Hindlimb muscle (tissue), 1 donor: ENCODE data around the gene SENP1. TPM values are rescaled to one million over a fixed set of nuclear protein-coding genes. Genes with fewer than 3 reads are reported as not detected.

Source experiments
- DNase-seq: peaks from one replicate; pipeline ENCODE4 v3.0.0-alpha.2; 2013
- polyA plus RNA-seq: library from polyadenylated mRNA; unstranded; fragments of 120-200 nt; gene quantifications from one replicate; pipeline ENCODE4 v1.2.1, GENCODE V29; 2013; ENCODE audit not compliant: insufficient read length

Gene SENP1
- polyA plus RNA-seq, 1 donor: 14.4 TPM

DNA sequence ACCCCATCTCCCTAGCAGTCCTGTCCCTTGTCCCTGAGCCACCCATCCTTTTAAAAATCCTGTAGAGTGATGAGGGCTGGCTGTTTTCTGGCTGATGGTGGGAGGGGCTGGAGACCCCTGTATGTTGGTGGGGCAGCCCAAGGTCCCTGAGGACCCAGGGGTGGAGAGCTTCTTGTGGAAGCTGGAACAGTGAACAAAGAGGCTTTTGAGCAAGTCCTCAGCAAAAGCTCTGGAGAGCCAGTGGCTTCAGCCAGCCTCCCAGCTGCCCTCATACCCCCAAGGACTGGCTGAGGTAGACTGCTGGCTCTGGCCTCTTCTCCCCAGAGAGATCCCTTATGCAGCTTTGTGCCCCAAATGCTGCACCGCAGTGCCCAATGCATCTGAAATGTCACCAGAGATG, 72.4 kb downstream of the SENP1 start:
- no peak for DNase-seq

DNA sequence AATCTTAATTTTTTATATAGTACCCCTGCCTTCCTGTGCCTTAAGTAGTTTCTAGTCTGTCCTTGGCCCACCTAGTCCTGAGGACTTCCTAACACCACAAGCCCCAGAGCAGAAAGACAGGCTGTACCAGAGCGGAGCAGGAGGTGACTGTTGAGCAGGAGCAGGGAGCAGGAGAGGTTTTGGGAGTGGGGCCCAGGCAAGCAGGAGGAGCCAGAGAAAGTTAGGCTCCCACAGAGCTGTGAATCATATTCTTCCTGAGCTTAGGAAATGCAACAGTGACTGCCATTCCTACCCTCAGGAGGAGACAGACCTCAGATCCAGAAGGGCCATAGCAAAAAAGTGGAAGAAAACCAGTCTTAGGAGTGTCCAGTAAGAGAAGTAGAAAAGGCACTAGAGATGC, 73.3 kb downstream of the SENP1 start:
- DNase-seq: no peak

DNA sequence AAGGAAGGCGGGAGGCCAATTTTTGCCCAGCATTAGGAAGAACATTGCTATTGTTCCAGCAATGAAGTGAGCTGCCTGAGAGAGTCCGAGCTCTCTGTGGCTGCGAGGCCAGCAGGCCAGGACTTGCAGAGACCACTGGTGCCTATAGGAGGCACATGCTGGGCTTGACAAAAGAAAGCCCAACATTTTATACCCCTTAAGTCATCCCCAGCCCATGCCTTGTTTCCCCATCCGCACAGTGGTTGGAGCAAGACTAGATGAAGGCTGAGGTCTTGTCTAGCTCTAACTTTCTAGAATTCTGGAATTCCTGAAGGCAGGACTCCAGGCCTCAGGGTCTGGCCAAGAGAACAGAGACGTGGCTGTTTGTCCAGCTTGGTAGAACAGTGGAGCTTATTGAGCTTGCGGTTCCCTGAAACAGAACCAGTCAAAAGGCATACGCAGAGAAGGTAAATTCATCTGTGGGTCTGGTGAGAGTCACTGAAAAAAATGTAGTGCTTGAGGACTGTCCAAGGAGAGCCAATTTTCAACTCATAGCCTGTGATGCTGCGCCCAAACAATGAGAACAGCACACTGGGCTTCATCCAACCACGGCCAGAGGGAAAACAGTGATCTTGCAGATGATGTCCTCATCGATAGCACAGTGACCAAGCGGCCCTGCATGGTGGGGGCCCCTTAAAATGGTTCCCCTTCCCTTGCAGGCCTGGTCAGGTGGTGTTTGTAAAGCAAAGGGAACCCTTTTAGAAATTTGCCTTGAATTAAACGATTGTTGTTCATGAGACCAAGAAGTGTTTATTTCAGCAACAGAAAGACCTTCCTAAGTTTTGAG, 74.5 kb downstream of the SENP1 start:
- DNase-seq: no peak

DNA sequence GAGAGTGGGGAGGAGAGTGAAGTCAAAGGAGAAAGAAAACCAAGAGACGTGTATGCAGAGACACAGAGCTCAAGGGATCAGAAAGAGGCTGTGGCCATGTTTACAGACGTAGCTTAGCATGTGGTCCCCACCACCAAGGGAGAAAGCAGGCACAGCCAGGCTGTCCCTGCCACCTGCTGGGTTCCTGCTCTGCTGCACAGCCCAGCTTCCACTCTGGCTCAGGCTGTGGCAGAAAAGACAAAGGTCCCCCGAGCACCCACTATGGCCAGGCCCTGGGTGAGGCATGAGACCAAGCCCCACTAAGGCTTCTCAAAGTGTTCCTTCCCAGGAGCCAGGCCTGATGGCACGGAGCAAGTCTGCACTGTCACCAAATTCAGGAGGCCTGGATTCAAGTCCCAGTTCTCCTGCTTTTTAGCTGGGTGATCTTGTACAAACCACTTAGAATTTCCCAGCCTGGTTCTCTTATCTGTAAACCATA, 75.7 kb downstream of the SENP1 start:
- DNase-seq: no peak

DNA sequence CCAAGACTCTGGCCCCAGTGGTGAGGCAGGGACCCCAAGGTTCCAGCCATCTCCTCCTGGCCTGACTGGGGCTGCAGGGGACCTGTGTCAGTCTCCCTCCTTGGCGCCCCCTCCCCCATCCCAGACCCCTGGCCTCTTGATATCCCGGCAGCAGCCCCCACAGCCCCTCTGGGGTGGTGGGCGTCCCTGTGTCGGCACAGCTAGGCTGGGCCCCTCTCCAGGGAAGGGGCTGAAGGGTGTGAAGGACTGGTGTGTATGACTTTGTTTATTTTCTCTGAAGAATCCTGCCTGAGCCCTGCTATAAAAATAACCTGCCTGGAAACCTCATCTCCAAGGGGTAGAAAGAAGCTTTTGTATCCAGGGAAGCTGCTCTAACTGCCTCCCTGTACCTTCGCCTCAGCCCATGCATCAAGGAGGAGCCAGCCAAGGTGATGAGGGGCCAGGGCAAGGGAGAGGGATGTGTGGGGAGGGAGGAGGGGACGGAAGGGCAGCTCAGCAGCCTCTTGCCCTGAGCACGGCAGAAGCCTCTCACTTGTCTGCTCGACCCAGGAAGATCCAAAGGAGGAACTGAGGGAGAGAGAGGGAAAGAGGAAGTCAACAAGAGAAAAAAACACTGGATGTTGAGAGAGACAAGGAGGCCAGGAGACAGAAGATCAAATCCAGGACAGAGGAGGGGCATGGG, 76.2 kb downstream of the SENP1 start:
- no peak for DNase-seq

DNA sequence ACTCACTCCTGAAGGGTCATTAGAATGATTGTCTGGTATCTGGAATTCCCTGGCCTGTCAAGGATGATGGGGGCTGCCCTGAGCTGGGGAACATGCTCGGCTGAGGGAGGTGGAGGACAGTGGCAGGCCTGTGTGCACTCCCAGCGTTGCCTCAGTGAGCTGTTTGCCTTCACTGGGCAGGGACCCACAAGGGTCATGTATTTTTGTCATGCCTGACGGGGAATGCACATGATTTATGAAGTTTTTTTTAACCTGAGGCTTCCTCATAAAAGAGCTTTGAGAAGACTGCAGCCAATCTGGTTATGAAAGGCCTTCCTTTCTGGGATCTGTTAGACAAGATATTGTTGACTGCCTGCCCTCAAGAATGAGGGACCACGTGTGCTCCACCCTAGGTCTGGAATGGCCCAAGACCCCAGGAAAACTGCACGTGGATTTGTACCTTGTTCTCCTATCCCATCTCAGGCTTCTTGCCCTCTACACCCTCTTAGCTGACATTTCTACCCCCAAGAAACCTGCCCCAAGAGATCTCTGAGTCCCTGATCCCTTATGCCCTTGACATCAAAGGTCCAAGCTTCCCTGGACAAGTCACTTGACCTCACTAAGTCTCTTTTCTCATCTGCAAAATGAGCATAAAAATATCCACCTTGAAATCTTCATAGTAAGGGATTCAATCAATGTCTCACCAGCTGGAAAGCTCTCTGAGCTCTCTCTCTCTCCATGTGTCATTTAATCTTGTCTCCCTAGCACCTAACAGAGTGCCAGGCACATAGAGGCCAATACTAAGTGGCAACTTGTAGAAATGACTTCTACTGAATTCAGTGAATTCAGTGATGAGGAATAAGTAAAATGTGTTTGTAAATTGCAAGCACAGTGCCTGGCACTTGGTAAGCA, 77.1 kb downstream of the SENP1 start:
- DNase-seq: no peak

DNA sequence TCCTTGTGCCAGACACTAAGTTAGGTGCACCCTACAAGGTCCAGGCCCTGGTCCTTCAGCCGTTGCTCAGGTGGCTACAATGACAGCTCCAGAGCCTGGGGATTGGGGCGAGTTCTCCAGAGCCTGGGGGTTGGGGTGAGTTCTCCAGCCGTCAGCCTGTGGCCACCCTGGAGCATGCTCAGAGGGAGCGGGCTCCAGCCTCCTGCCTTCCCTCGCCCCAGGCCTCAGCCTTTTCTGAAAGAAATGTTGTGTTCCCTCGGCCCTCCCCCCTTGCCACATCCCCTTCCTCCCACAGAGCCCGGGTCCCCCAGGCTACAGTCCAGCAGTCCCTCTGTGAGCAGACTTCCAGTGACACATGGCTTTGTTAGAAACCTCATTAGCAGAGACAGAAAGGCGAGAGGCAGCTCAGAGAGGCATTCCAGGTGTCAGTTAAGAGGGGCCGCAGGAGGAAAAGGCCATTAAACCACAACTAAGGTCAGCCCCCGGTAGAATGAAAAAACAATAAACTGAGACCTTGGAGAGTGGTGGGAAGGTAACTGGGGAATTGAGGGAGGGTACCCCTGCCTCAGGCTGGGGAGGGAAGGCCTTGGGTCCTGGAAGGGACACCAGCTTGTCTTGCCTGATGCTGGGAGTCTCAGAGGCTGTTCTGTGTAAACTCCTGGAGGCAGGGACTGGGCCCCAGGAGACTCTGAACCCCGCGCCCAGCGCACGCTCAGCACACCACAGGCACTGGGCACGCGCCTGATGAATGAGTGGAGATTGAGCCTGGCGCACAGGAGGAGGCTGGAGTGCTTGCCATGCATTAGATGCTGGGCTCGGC, 78.5 kb downstream of the SENP1 start:
- no peak for DNase-seq

DNA sequence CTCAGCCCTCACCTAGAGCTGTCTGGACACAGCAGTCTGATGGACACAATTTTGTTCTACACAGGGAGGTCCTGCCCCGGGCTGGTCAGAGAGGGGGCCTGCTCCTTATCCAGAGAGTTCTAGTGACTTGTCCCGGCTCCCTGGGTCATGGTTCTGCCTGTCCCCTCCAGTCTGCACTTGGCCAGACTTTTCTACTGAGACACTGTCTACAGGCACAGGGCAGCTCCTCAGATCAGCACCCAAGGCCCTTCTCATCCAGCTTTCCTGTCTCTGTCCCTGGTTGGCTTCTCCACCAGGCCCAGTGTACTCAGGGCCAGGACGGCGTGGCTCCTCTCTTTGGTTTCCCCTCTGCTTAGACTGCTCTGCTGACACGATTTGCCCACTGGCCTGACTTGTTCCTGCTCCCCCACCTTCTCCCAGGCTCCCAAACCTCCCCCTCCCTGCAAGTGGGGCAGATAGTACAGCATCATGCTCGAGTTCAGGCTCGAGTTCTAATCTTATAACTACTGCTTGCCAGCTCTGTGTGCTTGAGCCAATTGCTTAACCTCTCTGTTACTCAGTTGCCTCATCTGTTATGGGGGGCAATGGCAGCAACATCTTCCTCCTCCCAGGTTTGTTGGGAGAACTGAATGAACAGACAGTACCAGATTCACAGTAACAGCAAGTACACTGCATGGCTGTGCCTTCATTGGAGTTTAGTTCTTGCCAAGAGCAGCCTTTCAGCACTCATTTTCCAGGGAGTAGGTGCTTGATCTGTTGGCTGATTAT, 79.6 kb downstream of the SENP1 start:
- no peak for DNase-seq

DNA sequence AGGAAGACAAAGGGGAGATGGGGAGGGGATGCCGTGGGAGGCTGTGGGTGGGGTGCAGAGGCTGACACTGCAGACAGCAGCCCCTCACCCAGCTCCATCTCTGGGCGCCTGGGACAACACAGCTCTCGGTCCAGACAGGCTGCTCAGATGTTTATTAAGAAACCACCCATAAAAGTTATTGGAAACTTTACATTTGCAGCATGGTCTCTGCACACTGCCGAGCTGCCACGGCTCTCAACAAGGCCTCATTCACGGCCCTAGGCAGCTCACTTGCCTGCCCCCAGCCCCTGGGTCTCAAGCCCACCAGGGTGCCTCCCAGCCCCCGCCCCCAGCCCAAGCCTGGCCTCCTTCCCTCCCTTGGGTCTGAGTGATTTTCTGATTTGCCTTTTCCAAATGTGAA, 80.6 kb downstream of the SENP1 start:
- DNase-seq: no peak

DNA sequence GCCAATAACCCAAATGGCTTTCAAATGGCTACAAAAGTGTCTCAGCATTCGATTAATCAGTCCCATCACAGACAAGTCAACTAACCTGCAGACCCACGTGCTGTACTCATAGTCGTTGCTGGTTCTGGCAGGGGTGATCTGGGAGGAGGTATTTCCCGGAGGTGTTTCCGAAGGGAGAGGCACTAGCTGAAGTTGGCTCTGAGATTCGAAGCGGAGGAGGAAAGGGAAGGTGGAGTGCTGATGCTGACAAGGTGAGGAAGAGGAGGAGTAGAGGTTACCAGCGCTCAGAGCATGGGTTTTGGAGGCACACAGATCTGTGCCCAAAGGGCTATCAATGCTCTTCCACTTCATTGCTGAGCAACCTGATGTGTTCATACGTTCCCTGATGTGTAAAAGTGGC, 81.1 kb downstream of the SENP1 start:
- no peak for DNase-seq

DNA sequence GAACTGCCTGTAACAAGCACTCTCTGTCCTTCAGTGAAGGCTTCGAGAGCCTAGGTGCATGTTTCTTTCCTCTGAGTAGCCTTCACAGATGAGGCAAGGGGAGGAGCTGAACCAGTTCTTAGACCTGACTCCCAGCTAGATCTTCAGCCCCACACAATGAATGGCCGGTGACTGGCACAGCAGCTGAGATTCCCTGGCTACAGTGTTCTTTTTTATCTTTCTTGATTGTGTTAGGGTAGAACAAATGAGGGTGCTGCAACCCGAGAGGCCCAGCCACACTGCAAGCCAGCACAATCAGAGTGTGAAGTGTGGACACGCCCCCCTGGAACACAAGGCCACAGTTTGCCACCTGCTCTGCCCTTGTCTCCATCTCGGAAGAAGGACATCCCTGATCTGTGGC, 82.5 kb downstream of the SENP1 start:
- DNase-seq: no peak

DNA sequence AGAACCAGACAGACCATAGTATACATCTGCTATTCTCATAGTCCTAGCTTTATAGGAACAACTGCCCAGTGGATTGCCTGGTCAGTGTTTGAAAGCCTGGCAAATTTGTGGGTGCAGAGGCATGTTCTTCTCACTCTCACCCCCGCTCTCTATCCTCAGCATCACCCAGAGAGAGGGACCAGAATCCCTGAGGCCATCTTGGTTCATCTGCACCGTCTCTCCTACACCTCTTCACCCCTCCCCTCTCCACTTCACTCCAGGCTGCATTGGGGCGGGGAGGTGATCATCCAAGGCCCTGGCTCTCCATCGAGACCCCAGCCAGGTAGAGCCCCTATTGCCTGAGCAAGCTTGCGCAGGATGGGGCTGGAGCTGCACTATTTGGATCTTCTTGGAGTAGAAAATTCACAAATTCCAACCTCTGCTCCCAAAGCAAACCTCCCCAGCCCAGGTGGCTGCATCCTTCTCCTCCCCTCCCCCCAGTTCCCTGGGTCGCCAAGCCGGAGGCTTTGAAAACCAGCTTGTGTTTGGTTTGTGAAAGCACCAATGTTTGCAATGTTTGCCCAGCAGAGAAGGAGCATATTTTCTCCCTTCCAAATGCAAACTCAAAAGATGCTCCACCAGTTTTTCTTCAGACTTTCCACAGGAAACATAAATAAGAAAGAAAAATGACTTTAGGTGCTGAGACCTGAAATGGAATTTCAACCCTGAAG, 83.0 kb downstream of the SENP1 start:
- DNase-seq: no peak

DNA sequence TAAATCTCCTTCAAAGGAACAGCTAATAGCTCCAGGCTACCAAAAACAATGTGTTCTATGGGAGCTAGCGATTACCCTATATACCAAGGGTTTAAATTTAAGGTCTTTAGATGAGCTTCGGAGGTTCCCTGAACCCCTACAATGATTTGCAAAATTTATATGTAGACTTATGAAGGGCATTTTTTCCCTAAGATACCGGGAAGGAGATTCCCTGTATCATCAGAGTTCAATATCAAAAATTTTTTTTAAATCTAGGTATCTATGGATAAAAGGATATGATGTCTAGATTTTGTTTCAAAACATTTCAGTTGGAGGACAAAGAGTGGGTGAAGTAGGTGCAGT, 83.7 kb downstream of the SENP1 start:
- DNase-seq: no peak

DNA sequence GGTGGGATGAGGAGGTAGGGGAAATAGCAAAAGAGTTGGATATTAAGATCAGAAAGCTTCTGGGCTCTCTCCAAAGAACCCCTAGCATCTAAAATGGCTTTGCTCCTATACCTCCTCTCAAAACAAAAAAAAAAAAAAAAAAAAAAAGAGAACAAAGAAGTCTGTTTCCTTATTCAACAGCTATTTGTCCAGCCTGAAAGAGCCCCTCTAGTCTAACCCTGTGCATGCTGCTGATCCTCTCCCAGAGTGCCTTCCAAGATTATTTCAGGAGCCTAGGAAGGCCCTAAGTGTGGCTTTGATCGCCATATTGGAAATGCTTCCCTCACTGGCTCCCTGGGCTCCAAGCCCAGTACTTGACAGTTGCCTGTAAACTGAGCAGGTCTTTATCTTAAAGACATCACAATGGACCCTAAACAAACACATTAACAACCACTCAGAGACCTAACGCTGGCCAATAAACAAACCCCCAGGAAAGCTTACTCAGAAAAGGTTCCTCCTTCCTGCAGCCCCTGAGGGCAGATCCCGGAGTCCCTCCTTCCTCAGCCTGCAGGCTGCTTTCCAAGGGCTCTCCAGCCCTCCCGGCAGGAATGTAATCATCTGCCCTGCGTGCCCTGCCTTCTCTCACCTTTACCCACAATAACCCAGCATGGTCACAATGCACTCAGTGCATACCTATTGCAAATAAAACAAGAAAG, 84.2 kb downstream of the SENP1 start:
- DNase-seq: no peak

DNA sequence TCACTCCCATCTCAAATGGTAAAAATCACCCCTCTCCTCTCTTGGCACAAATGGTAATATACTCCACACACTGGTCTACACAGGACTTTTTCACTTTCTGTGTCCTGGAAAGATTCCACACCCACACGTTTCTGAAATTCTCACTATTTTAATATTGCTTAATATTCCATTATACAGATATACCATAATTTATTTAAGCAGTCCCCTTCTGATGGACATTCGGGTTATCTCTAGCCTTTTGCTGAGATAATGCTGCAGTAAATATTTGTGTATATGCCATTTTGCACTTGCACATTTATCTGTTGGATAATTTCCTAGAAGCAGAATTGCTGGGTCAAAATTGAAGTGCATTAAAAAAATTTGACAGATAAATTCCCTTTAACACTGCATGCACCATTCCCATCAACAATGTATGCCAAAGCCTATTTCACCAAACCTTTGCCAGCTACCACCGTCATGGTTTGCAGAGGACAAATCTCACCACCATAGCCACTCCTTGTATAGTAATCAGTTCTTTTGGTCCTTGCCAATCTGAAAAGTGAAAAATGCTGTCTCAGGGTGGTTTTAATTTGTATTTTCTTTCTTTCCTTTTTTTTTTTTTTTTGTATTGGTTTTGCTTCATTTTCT, 86.1 kb downstream of the SENP1 start:
- DNase-seq: no peak

DNA sequence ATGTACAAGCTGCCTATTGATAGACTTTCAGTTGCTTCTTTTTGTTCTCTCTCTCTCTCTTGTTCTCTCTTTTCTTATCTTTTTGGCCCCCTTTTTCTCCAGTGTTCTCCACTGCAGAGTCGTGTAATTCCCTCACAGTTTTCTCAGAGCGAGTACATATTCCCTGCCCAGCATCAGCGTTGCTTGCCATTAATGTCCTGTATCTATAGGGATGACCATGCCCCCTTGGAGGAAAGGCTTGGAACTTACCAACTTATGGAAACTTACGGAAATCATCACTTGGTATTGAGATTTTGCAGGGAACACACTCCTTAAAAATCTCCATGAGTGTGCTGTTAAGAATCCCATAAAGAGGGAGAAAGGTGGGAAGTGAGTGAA, 87.3 kb downstream of the SENP1 start:
- no peak for DNase-seq

DNA sequence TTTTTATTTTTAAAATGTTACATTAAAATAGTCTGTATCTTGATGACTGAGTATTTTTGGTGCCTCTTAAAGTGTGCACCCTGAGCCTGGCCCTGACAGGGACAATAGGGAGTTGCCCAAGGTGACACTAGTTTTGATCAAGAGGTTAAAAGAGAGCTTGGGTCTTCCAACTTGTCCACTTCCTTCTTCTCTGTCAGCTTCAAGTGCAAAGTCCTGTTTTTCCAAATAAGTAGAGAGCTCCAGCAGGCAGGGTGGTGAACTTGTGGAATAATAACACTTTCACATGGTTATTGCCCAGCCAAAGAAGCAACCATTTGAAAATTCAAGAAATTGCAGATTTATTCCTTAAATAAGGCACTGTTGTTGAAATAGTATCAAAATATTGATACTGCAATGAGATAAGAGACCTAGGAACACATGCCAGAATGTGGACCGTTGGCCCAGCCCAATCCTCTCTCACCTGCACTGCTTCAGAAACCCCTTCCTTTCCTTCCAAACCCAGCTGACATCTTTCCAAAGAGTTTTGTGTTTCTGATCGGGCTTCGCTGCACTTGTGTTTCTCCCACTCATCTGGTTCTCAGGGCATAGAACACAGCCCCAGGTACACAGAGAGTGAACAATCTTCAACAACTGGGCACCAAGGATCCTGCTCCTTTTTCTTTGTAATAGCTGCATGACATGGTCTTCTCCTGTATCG, 87.8 kb downstream of the SENP1 start:
- no peak for DNase-seq

DNA sequence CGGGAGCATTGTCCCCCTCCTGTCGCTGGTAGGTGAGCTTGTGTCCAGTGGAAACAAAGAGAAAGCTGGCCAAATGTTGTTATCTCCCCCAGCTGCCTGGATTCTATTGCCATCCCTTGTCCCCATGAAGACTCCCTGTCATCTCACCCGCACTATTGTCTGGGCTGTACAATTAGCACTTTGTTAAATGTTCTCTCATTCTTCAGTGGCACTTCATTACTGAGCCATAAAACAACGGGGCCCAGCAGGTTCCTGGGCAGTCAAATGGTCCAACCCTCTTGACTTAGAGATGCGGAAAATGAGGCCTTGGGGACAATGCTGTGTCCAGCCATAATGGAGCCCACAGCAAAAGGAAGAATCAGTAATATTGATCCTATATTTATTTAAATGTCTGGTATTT, 88.4 kb downstream of the SENP1 start:
- DNase-seq: no peak

DNA sequence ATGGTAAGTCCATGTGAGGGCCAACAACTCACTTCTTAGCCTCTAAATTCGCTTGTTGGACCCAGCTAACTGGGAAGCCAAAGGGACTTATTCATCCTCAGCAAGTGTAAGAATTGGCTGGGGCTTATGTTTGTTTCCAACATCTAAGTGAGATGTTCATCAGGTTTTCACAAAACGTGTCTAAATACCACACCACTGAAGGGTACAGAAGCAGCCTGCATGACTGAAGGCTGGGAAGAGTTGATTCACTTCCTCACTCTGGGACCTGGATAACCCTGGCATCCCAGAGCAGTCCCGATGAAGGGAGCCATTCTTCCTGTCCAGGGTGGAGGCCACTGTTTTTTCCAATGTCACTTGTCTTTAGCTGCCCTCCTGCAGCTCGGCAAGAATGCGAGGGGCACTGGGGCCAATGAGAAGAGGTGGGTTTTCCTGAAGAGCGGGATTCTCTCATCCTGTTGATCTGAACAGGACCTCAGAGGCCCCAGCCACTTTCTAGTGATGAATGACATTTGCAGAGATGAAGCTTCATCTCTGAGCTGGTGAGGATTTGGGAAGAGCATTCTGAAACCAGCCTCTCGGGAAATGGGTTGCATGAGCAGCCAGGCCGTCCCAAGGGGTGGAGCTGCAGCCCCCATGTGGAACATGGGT, 89.4 kb downstream of the SENP1 start:
- no peak for DNase-seq
